Effector CD8-positive, alpha-beta T cell (primary cell): ENCODE results near the gene UPF3A.
"Not testable (repeated sequence)": the region's sequence is repeated elsewhere in the genome, so short reads cannot be mapped to it uniquely, and the experiment has no call there.

Experiments
- DNase-seq: peaks from one replicate; lab custom pipeline; 2025; lab: John Stamatoyannopoulos, UW

Gene UPF3A

GRCh38 chr13:114263578-114263977 is 17.8 kb upstream of the UPF3A start:
- DNase-seq, result no peak

GRCh38 chr13:114264313-114264712 is 17.1 kb upstream of the UPF3A start:
- DNase-seq, result not testable (repeated sequence)

GRCh38 chr13:114264886-114265611 is 16.4 kb upstream of the UPF3A start:
- no peak for DNase-seq

GRCh38 chr13:114266241-114266640 is 15.2 kb upstream of the UPF3A start:
- no peak for DNase-seq

- no peak for DNase-seq
These were observed 12.8 kb upstream of the UPF3A start for GRCh38 chr13:114268344-114269280.

GRCh38 chr13:114269281-114269770 is 12.1 kb upstream of the UPF3A start:
- no peak for DNase-seq

- DNase-seq, result no peak
These were observed 8.4 kb upstream of the UPF3A start for GRCh38 chr13:114272977-114273376.

- no peak for DNase-seq
These were observed 6.1 kb upstream of the UPF3A start for GRCh38 chr13:114275304-114275703.

GRCh38 chr13:114279146-114279545 is 2.3 kb upstream of the UPF3A start:
- no peak for DNase-seq

GRCh38 chr13:114279758-114280355 is 1.5 kb upstream of the UPF3A start:
- no peak for DNase-seq

- DNase-seq, result peak; percentile 21
These were observed 755 bp downstream of the UPF3A start for GRCh38 chr13:114282041-114282670.

GRCh38 chr13:114283576-114283975 is 2.2 kb downstream of the UPF3A start:
- DNase-seq, result no peak

GRCh38 chr13:114284680-114285079 is 3.3 kb downstream of the UPF3A start:
- DNase-seq, result no peak

- no peak for DNase-seq
These were observed 3.9 kb downstream of the UPF3A start for GRCh38 chr13:114285166-114285808.

GRCh38 chr13:114286808-114287207 is 5.4 kb downstream of the UPF3A start:
- DNase-seq, result no peak

- DNase-seq, result no peak
These were observed 6.8 kb downstream of the UPF3A start for GRCh38 chr13:114288157-114288591.

GRCh38 chr13:114296448-114296847 is 15.0 kb downstream of the UPF3A start:
- DNase-seq, result no peak

GRCh38 chr13:114296902-114297301 is 15.5 kb downstream of the UPF3A start:
- no peak for DNase-seq

- no peak for DNase-seq
These were observed 17.5 kb downstream of the UPF3A start for GRCh38 chr13:114298866-114299265.

GRCh38 chr13:114299604-114300305 is 18.4 kb downstream of the UPF3A start:
- no peak for DNase-seq
